PC-9 (cell line): ENCODE results near the gene MINDY1. TPM values are rescaled to one million over a fixed set of nuclear protein-coding genes. Genes with fewer than 3 reads are reported as not detected.

Experiments
- BruUV-seq: library from RNA; stranded (reverse); fragments of 400-500 nt; replicated peaks from 2 replicates; lab custom pipeline; 2021; lab: Mats Ljungman, UMichigan
- CTCF ChIA-PET: fragments of 300-600 bp; sonication (Branson Sonifier 250); formaldehyde crosslinking; loops from one replicate; lab custom pipeline; 2022; ENCODE audit warnings: antibody characterized with exemption; lab: Charles Lee
- POLR2A ChIA-PET: fragments of 300-600 bp; sonication (Branson Sonifier 250); formaldehyde crosslinking; loops from one replicate; lab custom pipeline; 2022; ENCODE audit warnings: antibody characterized with exemption; ENCODE audit not compliant: unreplicated experiment; lab: Charles Lee
- DNase-seq, 2 experiments: peaks; one replicate each; pipeline versions ENCODE4 v3.0.0 to v3.0.0-alpha.2; 2015 to 2022; ENCODE audit warnings: mixed read lengths in 1 of 2
- H2AFZ ChIP-seq: fragments of 200-600 bp; sonication (generic); 2 replicates; pipeline ENCODE4 v1.8.1; 2017; ENCODE audit warnings: antibody characterized with exemption
- H3F3A ChIP-seq: fragments of 200-600 bp; sonication (generic); 2 replicates; pipeline ENCODE4 v1.8.1; 2017; ENCODE audit warnings: antibody characterized with exemption, mild to moderate bottlenecking, low read depth; ENCODE audit not compliant: insufficient read depth
- H3K27ac ChIP-seq: fragments of 200-600 bp; sonication (generic); 2 replicates; pipeline ENCODE4 v1.6.1; 2016; ENCODE audit warnings: mixed run types
- H3K27me3 ChIP-seq: fragments of 200-600 bp; sonication (generic); 2 replicates; pipeline ENCODE4 v1.6.1; 2016; ENCODE audit warnings: low read depth, mixed run types; ENCODE audit not compliant: insufficient read depth
- H3K36me3 ChIP-seq: fragments of 200-600 bp; sonication (generic); 2 replicates; pipeline ENCODE4 v1.6.1; 2016; ENCODE audit warnings: low read depth, mixed run types
- H3K4me1 ChIP-seq: fragments of 200-600 bp; sonication (generic); replicated peaks from 2 replicates; pipeline ENCODE4 v1.6.1; 2016; ENCODE audit warnings: mixed run types; ENCODE audit not compliant: insufficient read depth
- H3K4me2 ChIP-seq: fragments of 200-600 bp; sonication (generic); 2 replicates; pipeline ENCODE4 v1.6.1; 2017; ENCODE audit warnings: mixed run types
- H3K4me3 ChIP-seq: fragments of 200-600 bp; sonication (generic); 2 replicates; pipeline ENCODE4 v1.6.1; 2016; ENCODE audit warnings: mixed run types
- H3K79me2 ChIP-seq: fragments of 200-600 bp; sonication (generic); 2 replicates; pipeline ENCODE4 v1.6.1; 2017; ENCODE audit warnings: low read depth, mixed run types
- H3K9me2 ChIP-seq: fragments of 200-600 bp; sonication (generic); 2 replicates; pipeline ENCODE4 v1.8.1; 2017; ENCODE audit warnings: mild to moderate bottlenecking; ENCODE audit not compliant: insufficient read depth
- H3K9me3 ChIP-seq: fragments of 200-600 bp; sonication (generic); 2 replicates; pipeline ENCODE4 v1.8.1; 2016; ENCODE audit warnings: low read depth; ENCODE audit not compliant: insufficient read depth
- H4K20me1 ChIP-seq: fragments of 200-600 bp; sonication (generic); 2 replicates; pipeline ENCODE4 v1.8.1; 2017; ENCODE audit not compliant: insufficient read depth
- CTCF ChIP-seq: fragments of 200-600 bp; sonication (generic); conservative IDR thresholded peaks from 2 replicates; pipeline ENCODE4 v1.6.1; 2017; ENCODE audit warnings: mixed run types, antibody characterized with exemption, mild to moderate bottlenecking, moderate library complexity
- EZH2 ChIP-seq: fragments of 200-600 bp; sonication (generic); IDR thresholded peaks from 2 replicates; pipeline ENCODE4 v1.8.0; 2017; ENCODE audit warnings: antibody characterized with exemption, low read depth
- intact Hi-C: fragments of 100-400 bp; cut with micrococcal nuclease; formaldehyde crosslinking; loops from one replicate; pipeline ENCODE4 v1.10.0; 2022; ENCODE audit not compliant: unreplicated experiment
- total RNA-seq: library from RNA; stranded (reverse); gene quantifications from 2 replicates; pipeline ENCODE4 v1.2.3, GENCODE V29; 2021

Gene MINDY1
- total RNA-seq, 1 experiment from 2014 or later = 17.6 TPM

GRCh38 chr1:151010346-151010726, 3.6 kb upstream of the MINDY1 start:
- Histone ChIP-seq H3K9me3 (no peaks in the 10 kb centered on the region), H3F3A (peaks cover 24% of the 10 kb centered on the region), H3K4me3 (no peak overlapping the region), H3K79me2 (peaks cover 24% of the 10 kb centered on the region), H3K27ac (no peak overlapping the region), H3K36me3 (no peaks in the 10 kb centered on the region), H2AFZ (no peak overlapping the region), H3K27me3 (no peaks in the 10 kb centered on the region), H3K9me2 (no peaks in the 10 kb centered on the region), H3K4me1 (peaks cover 34% of the 10 kb centered on the region), H3K4me2 (0 out of 2 replicates have a peak overlapping the region, but pooled peaks have one; percentile 97), H4K20me1 (no peaks in the 10 kb centered on the region)
- ChIA-PET CTCF (no interaction called here), POLR2A (no interaction called here)
- intact Hi-C loops = no loop called here
- TF ChIP-seq EZH2 = no peak
- TF ChIP-seq CTCF = no peak
- no peak for DNase-seq
- BruUV-seq = no TSS peak

- H3K4me1 ChIP-seq = peaks cover 39% of the 10 kb centered on the region
- H3K9me2 ChIP-seq = no peaks in the 10 kb centered on the region
- H3F3A ChIP-seq = peaks cover 25% of the 10 kb centered on the region
- ChIA-PET POLR2A (no interaction called here), CTCF (no interaction called here)
- BruUV-seq = no TSS peak
- no peak for TF ChIP-seq EZH2
- no peaks in the 10 kb centered on the region for H3K9me3 ChIP-seq
- H3K4me3 ChIP-seq = peak overlapping the region; percentile 89
- peak overlapping the region; percentile 94; the same call in 1 of the 2 replicates for H2AFZ ChIP-seq
- H3K36me3 ChIP-seq = no peaks in the 10 kb centered on the region
- H3K27ac ChIP-seq = peak overlapping the region; percentile 61
- H3K4me2 ChIP-seq = peak overlapping the region; percentile 97
- no peak for DNase-seq
- intact Hi-C loops = loop anchor here (5.0 kb wide), 3 partner anchors 157 to 753 kb away; partner anchors contain the start of genes CA14, LYSMD1 and SCNM1
- no peaks in the 10 kb centered on the region for H3K27me3 ChIP-seq
- peaks cover 24% of the 10 kb centered on the region for H3K79me2 ChIP-seq
- H4K20me1 ChIP-seq = no peaks in the 10 kb centered on the region
Measured at GRCh38 chr1:151009674-151010345, 3.1 kb upstream of the MINDY1 start.

- BruUV-seq = TSS peak; percentile 39
- DNase-seq = no peak
- Histone ChIP-seq H3K4me3 (peak overlapping the region; percentile 89), H3K4me2 (peak overlapping the region; percentile 97), H4K20me1 (no peaks in the 10 kb centered on the region), H3K79me2 (peaks cover 24% of the 10 kb centered on the region), H2AFZ (peak overlapping the region; percentile 94), H3K9me2 (no peaks in the 10 kb centered on the region), H3K36me3 (no peaks in the 10 kb centered on the region), H3K9me3 (no peaks in the 10 kb centered on the region), H3K4me1 (peaks cover 44% of the 10 kb centered on the region), H3F3A (peaks cover 27% of the 10 kb centered on the region), H3K27me3 (no peaks in the 10 kb centered on the region), H3K27ac (peak overlapping the region; percentile 61)
- ChIA-PET CTCF (no interaction called here), POLR2A (no interaction called here)
- intact Hi-C loops = loop anchor here (5.0 kb wide), 3 partner anchors 158 to 752 kb away; partner anchors contain the start of genes CA14, LYSMD1 and SCNM1
- TF ChIP-seq CTCF = no peak
- TF ChIP-seq EZH2 = no peak
Measured at GRCh38 chr1:151009206-151009587, 2.5 kb upstream of the MINDY1 start.
